Measurements from ENCODE around the gene OS9. TPM values are rescaled to one million over a fixed set of nuclear protein-coding genes. Genes with fewer than 3 reads are reported as not detected.

OS9 gene
- total RNA-seq, 6 donors from 2014 or later, result 171 to 305 (median 278) TPM

GRCh38 chr12:57765698-57766463, 71.9 kb downstream of the OS9 start:
- WGBS, 2 donors, result 2 to 7% methylated on average over 10 to 12 of the region's 40 CpGs
- DNase-seq (peak; percentile 40 to 86), ATAC-seq (ENCODE audit: low FRiP score in 2 of 2) (peak; percentile 23 to 54)
- Histone ChIP-seq H3K9me3 (no peaks in the 10 kb centered on the region), H3K36me3 (peaks cover 0 to 20% (median 9%) of the 10 kb centered on the region in 4 donors), H3K27ac (no peak overlapping the region), H3K4me3 (peak overlapping the region in 3 of 4 donors; percentile 42 to 56 (median 51)), H3K27me3 (peaks cover 0 to 24% (median 19%) of the 10 kb centered on the region in 4 donors), H3K4me1 (peaks cover 27 to 42% (median 31%) of the 10 kb centered on the region in 4 donors)
- no peak for TF ChIP-seq CTCF (IDR thresholded peaks at IDR 0.05)
- no peak for TF ChIP-seq POLR2A (IDR thresholded peaks at IDR 0.05)
- no peak for TF ChIP-seq EP300 (IDR thresholded peaks at IDR 0.05)
- no peak for TF ChIP-seq POLR2AphosphoS5 (IDR thresholded peaks at IDR 0.05)

DNA sequence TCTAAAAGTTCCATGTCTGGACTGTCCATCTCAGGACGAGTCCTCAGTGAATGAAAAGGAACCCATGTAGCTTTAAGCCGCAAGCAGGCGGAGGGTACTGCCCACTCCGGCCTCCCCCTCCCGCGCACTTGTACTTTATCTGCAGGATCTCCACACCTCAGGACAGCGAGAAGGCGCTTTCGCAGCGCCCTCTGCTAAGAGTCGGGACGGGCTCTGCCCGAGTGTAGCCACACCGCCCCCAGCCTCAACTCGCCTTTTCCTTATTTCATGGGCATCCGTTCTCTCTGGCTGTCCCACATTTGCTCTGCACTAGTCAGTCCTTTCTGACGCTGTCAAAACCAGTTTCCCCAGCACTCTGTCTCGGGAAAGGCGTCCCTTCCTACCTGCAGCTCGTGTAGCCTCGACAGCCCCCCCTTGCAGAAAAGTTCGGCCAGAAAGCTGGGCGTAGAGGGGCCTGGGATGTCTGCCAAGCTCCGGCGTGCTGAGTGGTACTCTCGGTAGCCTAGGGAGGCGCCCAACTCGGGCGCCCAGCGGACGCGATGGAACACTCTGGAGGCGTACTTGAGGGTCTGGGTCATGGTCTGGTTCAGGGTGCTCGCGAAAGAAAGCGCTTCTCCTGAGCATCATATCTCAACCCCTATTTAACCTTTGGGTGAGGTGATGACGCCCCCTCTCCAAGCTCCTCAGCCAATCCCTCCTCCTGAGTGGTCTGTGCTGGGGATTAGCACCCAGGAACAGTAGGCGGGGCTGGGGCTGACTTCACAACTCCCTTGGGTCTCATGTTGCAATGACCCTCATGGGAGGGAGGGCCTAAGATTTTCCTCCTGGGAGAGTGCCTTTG, 72.8 kb downstream of the OS9 start, which contains the start of gene CYP27B1:
TSS of gene CYP27B1 (minus strand) at position 615 of the 841 bp plus-strand sequence. CDS start at position 578, 37 bp downstream.
- H3K27me3 ChIP-seq, result peaks cover 0 to 24% (median 19%) of the 10 kb centered on the region in 4 donors
- peak; percentile 80 to 82 for DNase-seq
- 7% methylated on average over 30 to 37 of the region's 38 CpGs for WGBS, 2 donors

GRCh38 chr12:57767305-57767698, 73.4 kb downstream of the OS9 start:
- peaks cover 0 to 24% (median 19%) of the 10 kb centered on the region in 4 donors for H3K27me3 ChIP-seq

More for the DNA sequence above, 72.8 kb downstream of the OS9 start, which contains the start of gene CYP27B1:
- TF ChIP-seq POLR2A (IDR thresholded peaks at IDR 0.05), result peak in 1 of 4 donors; percentile 11
- TF ChIP-seq CTCF (IDR thresholded peaks at IDR 0.05), result no peak
- peaks cover 0 to 21% (median 9%) of the 10 kb centered on the region in 4 donors for H3K36me3 ChIP-seq
- ATAC-seq (ENCODE audit: low FRiP score in 2 of 2), result peak; percentile 5 to 27
- H3K27ac ChIP-seq, result no peak within 1 kb of the TSS
- no peaks in the 10 kb centered on the region for H3K9me3 ChIP-seq
- H3K4me1 ChIP-seq, result peaks cover 35 to 50% (median 38%) of the 10 kb centered on the region in 4 donors
- peak within 1 kb of the TSS in 3 of 4 donors; percentile 42 to 56 (median 51) for H3K4me3 ChIP-seq

GRCh38 chr12:57767876-57768275, 73.9 kb downstream of the OS9 start:
- Histone ChIP-seq H3K4me3 (no peak overlapping the region), H3K4me1 (peaks cover 36 to 55% (median 39%) of the 10 kb centered on the region in 4 donors), H3K27me3 (peaks cover 0 to 24% (median 19%) of the 10 kb centered on the region in 4 donors), H3K9me3 (no peaks in the 10 kb centered on the region), H3K36me3 (peaks cover 0 to 21% (median 9%) of the 10 kb centered on the region in 4 donors), H3K27ac (no peak overlapping the region)
- TF ChIP-seq POLR2AphosphoS5 (IDR thresholded peaks at IDR 0.05) (no peak), CTCF (IDR thresholded peaks at IDR 0.05) (no peak), POLR2A (IDR thresholded peaks at IDR 0.05) (no peak), EP300 (IDR thresholded peaks at IDR 0.05) (no peak)
- WGBS, 2 donors, result 83 to 87% methylated on average over 3 of the region's 3 CpGs
- ATAC-seq (ENCODE audit: low FRiP score in 2 of 2) (no peak), DNase-seq (no peak)

More at GRCh38 chr12:57767305-57767698, 73.4 kb downstream of the OS9 start:
- no peak overlapping the region for H3K27ac ChIP-seq
- no peak overlapping the region for H3K4me3 ChIP-seq
- TF ChIP-seq CTCF (IDR thresholded peaks at IDR 0.05), result no peak
- no peak for TF ChIP-seq EP300 (IDR thresholded peaks at IDR 0.05)
- no peak for TF ChIP-seq POLR2AphosphoS5 (IDR thresholded peaks at IDR 0.05)
- no peak for TF ChIP-seq POLR2A (IDR thresholded peaks at IDR 0.05)
- no peak for ATAC-seq (ENCODE audit: low FRiP score in 2 of 2)
- H3K36me3 ChIP-seq, result peaks cover 0 to 21% (median 9%) of the 10 kb centered on the region in 4 donors
- H3K9me3 ChIP-seq, result no peaks in the 10 kb centered on the region
- peaks cover 35 to 51% (median 39%) of the 10 kb centered on the region in 4 donors for H3K4me1 ChIP-seq
- DNase-seq, result no peak
